ENCODE measurements around the gene C14orf93.

C14orf93 gene, protein sequence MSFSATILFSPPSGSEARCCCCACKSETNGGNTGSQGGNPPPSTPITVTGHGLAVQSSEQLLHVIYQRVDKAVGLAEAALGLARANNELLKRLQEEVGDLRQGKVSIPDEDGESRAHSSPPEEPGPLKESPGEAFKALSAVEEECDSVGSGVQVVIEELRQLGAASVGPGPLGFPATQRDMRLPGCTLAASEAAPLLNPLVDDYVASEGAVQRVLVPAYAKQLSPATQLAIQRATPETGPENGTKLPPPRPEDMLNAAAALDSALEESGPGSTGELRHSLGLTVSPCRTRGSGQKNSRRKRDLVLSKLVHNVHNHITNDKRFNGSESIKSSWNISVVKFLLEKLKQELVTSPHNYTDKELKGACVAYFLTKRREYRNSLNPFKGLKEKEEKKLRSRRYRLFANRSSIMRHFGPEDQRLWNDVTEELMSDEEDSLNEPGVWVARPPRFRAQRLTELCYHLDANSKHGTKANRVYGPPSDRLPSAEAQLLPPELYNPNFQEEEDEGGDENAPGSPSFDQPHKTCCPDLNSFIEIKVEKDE

GRCh38 chr14:23009939-23010726 lies at the start of gene C14orf93:
C14orf93 (minus strand) TSS chr14:23010143; CDS start chr14:22999023, 11,120 bp downstream.
- peak; percentile 77 for DNase-seq

GRCh38 chr14:23058654-23059504 lies 48.9 kb upstream of the C14orf93 start:
- DNase-seq, result no peak

- peak; percentile 81 for DNase-seq
These were observed 48.1 kb upstream of the C14orf93 start for GRCh38 chr14:23057757-23058653.

DNA sequence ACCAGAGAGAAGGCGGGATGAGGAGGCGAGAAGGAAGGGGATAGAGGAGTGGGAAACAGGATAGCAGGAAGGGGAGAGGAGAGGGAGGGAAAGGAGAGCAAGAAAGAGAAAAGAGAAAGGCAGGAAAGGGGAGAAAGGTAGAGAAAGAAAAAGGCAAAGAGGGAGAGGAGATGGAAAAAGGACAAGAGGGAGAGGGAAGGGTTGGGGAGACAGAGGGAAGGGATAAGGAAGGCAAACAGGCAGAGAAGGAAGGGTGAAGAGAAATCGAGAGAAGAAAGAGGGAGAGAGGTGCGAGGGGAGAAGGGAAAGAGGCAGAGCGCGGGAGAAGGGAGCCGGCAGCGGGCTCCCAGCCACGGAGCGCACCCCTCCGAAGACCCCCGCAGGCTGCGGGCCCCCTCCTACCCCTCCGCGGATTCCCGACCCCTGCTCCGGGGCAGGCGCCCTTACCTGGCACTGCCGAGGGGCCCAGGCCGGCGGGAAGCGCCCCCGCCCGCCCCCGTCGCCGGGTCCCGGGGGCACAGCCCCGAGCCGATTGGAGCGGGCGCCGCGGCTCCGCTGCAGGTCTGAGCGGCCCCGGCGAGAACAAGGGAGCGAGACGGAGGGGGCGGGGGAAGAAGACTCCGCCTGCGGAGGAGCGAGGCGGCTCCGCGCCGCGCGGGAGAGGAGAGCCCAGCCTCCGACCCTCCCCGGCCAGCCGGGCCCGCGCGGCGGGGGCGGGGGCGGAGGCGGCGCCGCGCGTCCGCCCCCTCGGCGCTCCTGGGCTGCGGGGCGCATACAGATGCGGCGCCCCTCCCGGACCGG lies 47.2 kb upstream of the C14orf93 start, which contains the start of gene CDH24:
Gene CDH24, minus strand, starts transcription at position 565 of the 801 bp plus-strand sequence. CDS start 1,787 bp downstream, outside the sequence.
- peak; percentile 83 for DNase-seq

GRCh38 chr14:23056145-23056955 lies 46.4 kb upstream of the C14orf93 start:
- peak; percentile 83 for DNase-seq

DNA sequence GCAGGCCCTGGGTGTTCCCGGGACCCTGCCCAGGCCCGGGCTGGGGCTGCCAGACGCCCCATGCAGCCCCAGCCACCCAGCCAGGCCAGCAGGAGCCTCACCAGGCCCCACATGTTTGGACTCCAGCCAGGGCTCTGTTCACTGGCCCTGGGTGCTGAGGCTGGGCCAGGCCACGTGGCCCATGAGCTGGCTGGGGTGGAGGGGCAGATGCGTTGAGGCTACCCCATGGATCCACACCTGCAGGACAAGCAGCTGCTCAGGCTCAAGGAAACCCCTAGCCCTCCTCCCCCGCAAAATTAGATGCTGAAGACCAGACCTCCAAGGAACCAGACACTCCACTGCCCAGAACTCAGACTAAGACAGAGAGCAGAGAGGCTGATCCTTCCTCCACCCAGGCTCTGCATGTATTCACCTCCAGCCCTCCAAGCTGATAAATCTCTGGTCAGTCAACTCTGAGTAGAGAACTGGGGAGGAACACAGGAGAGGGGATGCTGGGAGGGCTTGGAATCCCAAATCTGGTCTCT lies 45.7 kb upstream of the C14orf93 start:
- peak; percentile 82 for DNase-seq

- no peak for DNase-seq
These were observed 45.2 kb upstream of the C14orf93 start for GRCh38 chr14:23055147-23055550.

DNA sequence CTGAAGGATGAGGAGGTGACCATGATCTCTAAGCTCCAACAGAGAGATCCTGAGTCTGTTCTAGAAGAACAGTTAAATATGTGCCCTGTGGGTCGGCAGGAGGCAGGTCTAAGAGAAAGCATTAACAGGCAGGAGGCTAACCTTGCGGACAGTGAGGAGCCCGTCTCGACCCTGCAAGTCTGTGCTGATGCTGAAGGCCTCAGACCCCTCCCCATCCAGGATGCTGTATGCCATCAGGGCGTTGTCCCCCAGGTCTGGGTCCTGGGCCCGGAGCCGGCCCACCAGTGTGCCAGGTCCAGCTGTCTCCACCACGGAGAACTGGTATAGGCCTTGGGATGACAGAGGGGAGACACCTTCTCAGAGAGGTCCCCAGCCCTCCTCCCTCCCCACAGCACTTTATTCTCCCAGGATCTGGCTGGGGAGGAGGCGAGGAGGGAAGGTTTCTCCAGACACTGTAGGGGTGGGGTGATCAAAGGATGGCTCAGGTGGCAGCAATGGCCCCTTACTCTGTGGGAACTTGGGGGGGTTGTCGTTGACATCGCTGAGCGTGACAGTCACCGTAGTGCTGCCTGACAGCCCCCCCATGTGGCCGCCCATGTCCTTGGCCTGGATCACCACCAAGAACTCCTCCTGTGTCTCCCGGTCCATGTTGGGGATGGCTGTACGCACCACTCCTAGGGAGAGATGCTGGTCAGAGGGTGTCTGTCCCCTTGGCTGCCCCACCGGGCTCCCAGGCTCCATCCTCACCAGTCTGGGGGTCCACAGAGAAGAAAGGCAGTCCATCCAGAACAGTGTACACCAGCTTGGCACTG lies 44.3 kb upstream of the C14orf93 start:
- no peak for DNase-seq

DNA sequence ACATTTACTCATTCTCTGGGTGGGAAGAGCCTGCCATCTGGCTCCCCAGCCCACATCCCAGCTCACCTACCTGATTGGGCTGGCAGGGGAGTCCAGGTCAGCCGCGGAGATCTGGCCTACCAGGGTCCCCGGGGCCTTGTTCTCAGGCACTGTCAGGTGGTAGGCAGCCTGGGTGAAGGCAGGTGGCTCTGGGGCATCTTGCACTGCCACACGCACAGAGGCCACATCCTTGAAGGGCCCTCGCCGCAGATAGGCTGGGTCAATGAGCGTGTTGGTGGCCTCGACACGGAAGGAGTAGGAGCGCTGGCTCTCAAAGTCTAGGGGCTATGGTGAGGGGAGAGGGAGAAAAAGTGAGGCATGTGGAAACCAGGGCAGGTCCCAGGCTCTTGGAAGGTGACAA lies 43.5 kb upstream of the C14orf93 start:
- no peak for DNase-seq

- no peak for DNase-seq
These were observed 42.7 kb upstream of the C14orf93 start for GRCh38 chr14:23052671-23053070.

GRCh38 chr14:23052182-23052623 lies 42.3 kb upstream of the C14orf93 start:
- DNase-seq, result peak; percentile 13

DNA sequence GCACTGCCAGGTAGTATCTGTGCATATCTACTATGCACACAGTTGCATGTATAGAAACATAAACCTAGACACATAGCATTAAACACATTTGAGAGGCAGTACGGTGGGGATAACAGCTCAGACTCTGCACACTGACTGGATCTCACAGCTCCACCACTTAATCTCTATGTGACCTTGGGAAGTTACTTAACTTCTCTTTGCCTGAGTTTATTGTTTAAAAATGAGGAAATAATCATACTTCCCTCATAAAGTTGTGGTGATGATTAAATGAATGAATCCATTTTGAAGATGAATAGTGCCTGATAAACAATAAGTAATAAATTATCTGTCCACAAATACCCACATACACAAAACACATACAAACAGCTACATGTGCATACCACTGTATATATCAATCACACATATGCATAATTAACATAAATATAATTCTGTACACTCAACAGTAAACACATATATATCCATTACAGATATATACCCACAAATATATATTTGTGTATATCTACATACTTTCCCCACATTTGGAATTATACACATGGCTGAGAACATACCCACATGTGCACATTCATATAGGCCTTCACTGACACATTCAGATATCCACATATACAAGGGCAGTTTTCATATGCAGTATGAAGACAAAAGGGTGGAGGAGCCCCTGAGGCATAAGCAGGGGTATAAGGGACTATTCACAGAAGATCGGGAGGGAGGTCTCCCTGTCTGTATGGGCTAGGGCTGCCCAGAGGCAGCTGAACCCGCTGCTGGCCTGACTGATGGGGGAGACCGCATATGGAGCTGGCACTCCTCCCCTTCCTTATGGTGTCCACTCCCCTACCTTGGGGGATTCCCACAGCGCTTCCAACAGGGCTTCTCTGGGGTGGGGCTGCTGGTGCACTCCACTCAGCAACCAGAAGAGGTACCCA lies 41.5 kb upstream of the C14orf93 start:
- no peak for DNase-seq

DNA sequence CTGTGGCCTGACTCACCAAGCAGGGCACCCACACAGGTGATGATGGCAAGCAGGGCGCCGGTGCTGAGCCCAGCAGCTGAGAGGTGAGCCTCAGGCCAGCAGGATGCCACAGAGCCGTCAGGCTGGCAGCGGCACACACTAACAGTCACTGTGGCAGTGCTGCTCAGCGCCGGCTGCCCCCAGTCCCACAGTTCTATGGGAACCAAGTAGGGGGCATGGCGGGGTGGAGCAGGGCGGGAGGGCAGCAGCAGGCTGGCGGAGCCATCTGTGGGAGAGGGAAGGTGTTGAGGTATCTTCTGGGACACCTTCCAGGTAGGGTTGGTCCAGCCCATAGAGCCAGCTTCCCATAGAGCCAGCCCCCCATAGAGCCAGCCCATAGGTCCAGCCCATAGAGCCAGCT lies 39.1 kb upstream of the C14orf93 start:
- DNase-seq, result no peak

DNA sequence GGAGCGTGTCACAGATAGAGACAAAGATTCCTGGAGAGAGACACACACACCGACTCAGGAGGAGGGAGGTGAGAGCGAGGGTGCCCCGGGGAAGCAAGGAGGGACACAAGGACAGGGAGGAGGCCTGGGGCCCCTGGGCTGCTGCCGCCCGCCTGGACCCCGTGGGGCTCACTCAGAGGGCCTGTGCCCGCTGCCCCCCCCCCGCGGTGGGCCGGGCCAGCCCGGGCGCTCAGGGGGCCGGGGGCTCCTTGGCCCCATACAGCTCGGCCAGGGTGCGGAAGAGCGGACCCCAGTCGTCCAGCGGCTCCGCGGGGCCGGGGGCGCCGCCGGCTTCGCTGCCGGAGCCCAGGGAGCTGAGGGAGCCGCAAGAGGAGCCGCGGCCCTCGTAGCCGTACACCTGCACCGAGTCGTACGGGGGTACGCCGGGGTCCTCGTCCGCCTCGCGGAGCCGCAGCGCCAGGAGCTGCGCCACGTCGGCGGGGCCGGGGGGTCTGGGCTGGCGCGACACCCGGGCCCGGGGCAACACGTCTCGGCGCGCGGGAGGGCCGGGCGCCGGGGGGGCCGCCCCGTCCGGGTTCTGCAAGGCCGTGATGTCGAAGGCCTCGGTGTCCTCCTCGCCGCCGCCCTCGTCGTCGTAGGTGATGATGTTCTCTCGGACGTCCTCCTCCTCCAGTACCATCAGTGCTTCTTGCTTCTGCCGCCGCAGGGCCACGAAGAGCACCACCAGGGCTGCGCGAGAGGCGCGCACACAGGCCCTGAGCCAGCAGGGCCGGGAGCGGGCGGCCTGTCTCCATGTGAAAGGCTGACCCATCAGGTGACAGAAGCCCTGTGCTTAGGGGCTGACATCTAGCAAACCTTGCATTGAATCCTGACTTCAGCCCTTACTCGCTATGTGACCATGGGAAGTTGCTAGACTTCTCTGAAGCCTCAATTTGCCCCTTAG lies 38.1 kb upstream of the C14orf93 start:
- DNase-seq, result no peak

DNA sequence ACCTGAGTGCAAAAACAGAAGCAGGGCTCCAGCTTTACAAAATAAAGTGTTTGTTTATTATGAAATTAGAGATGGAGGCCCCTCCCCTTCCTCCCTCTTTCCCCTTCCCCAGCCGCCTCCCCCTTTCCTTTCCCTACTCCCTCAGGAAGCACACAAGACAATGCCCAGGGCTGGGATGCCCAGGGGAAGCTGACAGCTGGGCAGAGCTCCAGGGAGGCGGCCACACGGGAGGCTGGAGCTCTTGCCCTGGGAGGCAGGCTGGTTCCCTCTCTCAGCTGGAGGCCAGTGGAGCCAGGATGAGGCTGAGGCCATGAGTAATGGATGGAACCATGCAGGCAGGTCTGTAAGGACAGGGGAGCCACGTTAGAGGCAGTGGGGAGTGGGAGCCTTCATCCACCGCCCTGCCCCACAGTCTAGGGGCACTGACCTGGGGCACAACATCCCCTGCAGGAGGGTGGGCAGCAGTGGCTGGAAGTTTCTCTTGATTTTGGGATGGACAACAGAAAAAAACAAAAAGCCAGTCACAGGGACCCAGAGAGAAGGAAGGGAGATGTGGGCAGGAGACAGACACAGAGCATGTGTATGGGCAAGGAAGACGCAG lies 37.2 kb upstream of the C14orf93 start:
- no peak for DNase-seq
